Stimulated activated CD4-positive, alpha-beta T cell treated with anti-CD3 and anti-CD28 coated beads, Interleukin-2, amount 100 ng/mL, for 4 hours (primary cell): ENCODE results near the gene CPS1.

Experiments used
- DNase-seq: peaks from one replicate; pipeline ENCODE4 v3.0.0-alpha.2; 2020; ENCODE audit warnings: low read depth

Gene CPS1

GRCh38 chr2:210556329-210556980, at the start of gene CPS1:
Gene CPS1 (plus strand): TSS chr2:210556599. CDS start chr2:210556734, 135 bp downstream.
- DNase-seq = no peak

- no peak for DNase-seq
Measured at GRCh38 chr2:210515911-210516310, 40.5 kb upstream of the CPS1 start.

DNA sequence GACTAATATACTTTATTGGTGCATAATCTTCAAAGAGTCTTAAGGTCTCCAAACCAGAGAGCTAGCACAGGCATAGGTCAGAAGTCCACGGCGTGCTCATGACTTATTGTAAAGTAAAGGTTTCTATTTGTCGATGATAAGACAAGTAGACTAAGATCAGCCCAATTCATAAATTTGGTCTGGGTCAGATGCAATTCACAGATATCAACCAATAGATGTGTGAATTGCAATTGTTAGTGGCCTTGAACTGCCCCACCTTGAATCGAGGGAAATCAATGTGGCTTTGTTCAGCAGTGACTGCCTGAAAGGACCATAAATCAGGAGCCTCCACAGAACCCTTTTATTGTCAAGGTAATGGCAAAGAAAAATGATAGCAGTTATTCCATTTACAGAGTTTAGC, 39.1 kb upstream of the CPS1 start:
- no peak for DNase-seq

GRCh38 chr2:210519594-210519993, 36.8 kb upstream of the CPS1 start:
- no peak for DNase-seq

DNA sequence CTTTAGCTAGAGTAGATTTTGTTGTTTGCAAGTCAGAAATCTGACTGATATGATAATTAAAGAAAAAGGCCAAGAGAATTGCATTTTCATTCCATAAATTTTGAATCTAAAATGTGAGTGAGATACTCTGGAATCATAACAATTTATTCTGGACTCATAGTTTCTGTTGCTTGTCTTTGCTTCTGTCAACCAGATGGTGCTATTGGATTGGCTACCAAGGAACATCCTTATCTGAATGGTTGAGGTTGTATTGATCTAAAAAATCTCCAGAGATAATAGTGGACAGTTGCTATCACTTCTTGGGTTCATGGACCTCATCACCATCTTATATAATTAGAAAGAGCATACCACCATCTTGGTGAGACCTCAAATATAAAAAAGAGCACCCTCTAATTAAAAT, 34.0 kb upstream of the CPS1 start:
- no peak for DNase-seq

DNA sequence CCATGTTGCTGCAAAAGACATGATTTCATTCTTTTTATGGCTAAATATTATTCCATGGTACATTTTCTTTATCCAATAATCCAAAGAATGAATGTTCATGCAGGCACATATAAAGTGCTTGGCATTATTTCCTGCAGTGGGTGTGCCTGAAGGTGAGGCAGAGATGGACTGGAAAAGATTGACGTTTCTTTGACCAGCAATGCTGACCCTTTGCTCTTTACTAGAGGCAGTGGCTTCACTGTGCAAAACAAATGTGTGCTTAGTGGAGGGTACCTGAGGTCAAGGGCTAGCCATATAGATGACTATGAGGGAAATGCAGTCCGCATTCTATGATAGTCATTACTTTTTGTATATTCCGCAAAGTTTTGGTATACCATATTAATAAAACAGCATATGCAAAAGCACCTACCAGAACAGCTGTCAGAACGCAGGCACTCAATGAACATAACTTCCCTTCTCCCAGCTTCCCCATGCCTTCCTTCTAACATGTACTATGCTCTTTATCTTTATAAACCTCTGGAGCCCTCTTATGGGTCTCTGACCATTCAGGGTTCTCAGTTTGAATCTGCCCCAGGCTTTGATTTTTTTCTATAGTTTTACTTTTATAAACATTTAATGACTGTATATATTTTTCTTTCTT, 32.6 kb upstream of the CPS1 start:
- DNase-seq = no peak

DNA sequence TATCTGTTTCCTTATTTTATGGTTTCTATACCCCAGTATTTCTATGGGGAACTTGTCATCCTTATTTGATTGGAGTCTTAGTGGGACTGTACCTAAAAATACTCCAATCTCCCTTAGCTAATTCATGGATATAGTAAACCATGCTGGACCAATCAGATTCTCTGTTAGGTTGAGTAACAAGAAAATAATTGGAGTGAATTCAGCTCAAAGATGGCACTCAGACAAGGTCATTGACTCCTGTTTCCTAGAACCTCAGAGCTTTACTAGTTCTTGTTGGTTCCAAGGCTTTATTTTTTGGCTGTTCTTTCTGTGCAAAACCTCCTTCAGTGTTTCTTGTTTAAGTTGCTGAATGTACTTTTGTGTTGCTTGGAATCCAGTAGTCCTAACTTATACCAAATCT, 31.9 kb upstream of the CPS1 start:
- DNase-seq = no peak

- DNase-seq = no peak
Measured at GRCh38 chr2:210527286-210527685, 29.1 kb upstream of the CPS1 start.

GRCh38 chr2:210528716-210529115, 27.7 kb upstream of the CPS1 start:
- DNase-seq = no peak

DNA sequence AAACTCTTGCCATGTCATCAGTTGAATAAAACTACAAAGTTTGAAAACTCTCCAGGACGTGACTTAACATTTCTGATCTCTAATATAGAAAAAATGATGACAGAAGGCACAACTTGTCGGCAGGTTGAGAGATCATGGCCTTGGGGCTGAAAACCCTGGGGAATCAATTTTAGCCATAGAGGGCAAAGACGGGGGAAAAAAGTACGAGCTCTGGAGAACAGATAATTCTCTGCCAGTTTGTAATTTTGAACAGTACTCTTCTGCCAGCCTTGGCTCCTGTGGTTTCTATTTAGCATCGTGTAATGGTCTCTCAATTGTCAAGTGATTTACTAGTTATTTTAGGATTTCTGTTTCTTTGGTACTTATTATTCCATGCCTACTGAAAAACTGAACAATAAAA, 25.3 kb upstream of the CPS1 start:
- DNase-seq = no peak

GRCh38 chr2:210531482-210531881, 24.9 kb upstream of the CPS1 start:
- no peak for DNase-seq

DNA sequence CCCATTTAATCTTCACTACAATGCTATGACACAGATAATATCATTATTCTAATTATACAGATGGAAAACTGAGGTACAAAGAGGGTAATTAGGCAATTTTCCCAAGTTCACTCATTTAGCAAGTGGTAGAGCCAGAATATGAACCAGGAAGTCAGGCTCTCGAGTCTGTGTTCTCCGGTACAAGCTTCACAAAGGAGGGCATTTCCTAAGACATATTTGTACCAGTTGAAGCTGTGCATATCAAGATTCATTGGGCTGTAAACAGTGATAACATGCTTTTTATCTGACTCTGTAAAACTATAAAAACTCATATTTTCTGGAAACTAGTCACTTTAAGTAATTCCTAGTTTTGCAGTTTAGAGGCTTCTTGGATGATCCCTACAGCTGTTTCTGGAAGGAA, 23.0 kb upstream of the CPS1 start:
- DNase-seq = no peak

GRCh38 chr2:210534879-210535278, 21.5 kb upstream of the CPS1 start:
- DNase-seq = no peak

DNA sequence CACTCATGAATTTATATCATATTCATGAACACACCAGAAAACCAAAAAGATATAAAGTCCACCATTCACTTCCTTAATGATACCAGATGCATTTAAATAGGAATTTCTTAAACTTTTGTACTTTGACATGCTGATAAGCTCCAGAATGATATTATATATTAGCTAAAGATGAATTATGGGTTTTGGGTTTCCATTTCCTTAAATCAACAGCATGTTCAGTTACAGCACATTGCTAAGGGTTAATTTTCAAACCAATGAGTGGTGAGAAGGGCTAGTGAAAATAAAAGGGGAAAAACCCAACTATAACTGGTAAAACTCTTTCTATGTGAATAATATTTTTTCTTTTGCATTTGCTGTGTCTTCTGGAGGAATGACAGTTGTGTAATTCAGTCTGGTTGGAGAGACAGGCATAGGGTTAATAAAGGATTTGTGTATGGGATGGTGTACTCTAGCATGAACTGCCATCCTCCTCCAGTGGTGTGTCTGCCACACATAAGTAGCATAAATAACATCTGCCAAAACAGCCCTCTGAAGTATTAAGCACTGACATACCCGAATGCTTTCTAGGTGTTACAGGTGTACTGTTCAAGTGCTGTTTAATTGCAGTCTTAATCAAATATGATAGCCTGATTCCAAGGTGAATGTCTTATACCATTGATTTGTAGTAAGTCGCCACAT, 19.3 kb upstream of the CPS1 start:
- DNase-seq = no peak

DNA sequence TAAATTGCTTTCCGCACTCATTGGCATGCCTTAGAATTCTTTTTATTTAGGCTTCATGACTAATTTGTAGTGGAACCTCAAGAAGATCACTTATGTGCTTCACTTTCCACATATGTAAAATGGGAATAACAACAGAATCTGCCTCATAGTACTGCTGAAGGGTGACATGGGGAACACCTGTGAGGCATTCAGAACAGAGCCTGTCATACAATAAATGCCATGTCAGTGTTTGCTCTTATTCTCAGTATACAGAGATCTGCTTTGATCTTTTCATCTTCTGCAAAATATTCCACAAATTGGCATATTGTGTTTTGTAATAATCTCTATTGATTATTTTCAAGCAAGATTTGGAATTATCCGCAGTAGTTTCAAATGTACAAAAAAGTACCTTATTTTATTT, 17.4 kb upstream of the CPS1 start:
- DNase-seq = no peak

DNA sequence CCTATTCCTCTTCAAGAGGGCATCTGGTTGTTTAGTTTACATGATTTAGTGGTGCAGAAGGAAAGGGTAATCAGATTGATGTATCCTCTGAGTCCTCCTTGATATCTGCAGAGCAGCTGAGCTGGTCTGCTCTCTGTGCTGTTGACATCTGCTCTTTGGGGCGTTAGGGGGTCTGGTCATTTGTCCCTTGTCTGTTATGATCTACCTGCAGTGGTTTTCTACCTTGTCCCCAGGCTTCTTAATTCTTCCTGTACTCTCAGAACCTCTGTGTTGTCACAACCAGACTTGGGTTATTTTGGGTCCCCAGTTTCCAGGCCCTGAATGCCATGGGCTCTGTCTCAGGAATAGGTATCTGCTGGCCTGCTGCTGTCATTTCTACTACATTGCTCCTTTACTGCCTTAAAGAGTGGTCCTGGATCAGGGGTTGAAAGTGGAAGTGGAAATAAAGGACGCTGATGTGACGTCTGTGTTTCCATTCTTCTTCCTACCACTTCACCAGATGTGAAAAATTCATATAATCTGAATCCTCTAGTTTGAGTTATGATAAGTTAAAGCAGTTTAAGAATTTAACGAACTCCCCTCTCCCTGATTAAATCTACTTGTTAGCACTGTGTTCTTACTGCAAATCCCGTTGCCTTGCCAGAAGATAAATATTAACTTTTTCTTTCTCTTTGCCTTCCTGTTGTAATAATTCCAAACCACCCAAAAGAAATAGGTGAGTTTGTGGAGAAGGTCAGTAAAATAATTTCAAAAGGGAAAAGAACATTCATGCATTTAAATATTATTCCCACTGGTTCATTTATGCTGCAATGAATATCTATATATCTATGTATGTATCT, 16.6 kb upstream of the CPS1 start:
- no peak for DNase-seq

DNA sequence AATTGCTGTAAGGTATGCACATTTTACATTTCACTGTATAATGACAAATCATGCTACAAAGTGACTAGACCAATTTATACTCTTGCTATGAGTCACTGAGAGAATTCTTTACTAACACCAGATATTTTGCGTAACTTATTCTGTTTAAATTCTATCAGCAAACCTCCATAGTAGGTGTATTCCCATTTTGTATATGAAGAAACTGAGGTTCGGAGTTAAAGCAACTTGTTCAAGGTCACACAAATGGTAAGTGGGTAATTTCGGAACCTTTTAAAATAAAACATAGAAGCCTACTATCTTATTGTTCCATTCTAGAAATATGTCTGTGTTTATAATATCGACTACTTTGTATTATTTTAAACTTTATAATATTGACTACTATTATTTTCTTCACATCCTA, 15.9 kb upstream of the CPS1 start:
- no peak for DNase-seq

DNA sequence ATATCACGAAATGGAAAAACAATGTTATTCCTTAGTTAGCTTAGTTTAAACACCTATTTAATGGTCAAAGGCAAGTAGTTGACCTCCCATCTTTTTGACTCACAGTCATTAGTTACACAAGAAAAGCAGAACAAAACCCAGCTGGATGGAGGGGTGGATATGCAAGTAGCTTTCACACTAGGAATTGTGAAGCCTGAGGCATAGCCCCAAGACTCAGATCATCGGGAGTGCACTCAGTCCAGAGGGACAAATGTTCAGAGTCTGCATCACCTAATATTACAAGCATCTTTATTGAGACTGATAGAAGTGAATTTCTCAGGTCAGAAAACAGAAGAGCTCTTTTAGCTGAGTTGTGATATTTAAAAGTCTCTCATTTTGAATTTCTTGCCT, 15.5 kb upstream of the CPS1 start:
- no peak for DNase-seq

DNA sequence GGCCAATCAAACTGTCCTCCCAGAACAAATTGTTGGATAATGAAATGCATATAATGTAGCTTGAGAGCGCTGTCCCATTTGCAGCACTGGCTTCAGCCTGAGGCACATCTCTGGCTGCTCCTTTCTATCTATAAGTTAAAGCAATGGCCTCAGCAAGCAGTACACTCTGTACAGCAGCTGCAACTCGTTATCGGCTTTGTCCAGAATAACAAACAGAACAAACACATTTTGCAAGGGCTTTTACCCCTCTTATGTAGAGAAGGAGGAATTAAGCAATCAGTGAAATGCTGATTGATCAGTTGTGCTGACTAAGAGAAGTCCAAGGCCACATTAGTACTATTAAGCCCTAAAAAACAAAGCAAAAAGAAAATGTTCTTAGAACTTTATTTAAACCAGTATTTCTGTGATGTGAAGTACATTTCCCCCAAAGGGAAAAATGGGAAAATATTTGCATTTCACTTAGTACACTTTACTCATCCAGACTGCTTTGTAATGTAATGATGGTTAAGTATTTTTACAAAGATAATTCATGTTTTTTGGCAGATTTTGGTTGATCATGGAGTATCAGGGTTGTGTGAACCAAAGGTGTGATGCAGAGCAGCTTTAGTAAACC, 15.0 kb upstream of the CPS1 start:
- DNase-seq = no peak

DNA sequence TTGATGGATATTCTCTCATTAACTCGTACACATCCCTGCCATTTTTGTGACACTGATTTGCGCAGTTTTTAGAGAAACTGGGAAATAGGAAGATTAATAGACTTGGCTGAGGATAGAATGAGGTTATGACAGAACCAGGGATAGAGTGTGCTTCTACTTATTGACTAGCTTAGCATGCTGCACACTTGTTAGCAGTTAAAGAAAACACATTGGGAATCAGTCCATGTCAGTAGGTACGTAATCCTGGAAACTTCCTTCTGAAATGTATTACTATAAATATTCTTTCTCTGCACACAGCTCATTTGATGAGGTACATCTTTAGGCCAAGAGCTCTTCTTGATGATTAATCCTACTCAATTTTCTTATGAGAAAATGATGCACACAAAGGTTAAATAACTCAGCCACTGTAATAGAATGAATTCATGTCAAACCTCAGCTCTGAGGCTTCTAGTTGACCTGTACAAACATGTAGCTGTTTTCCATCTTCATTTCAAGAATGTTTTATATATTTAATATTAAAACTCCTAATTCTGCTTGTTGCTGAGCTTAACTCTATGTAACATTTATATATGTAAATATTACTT, 12.3 kb upstream of the CPS1 start:
- DNase-seq = no peak

DNA sequence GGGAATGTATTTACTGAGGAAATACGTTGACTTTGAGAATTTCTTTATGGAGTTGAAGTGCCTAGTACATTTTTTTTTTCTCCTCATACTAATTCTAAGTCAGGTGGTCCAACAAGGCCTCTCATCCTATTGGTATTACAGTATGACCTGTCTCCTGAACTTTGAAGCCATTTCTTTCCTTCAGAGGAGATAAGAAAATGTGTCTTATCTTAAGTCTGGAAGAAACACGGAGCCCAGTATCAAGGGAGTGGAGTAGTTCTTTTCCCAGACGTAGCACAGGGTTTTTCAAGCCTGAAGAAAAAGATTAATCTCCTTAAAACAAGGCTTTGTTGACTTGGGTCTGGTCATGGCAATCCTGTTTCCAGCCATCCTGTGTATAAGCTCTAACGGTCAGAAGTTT, 11.6 kb upstream of the CPS1 start:
- no peak for DNase-seq
